Hindlimb muscle (tissue), 1 donor: ENCODE measurements around the gene AUNIP. TPM values are rescaled to one million over a fixed set of nuclear protein-coding genes. Genes with fewer than 3 reads are reported as not detected.

Experiments
- DNase-seq: peaks from one replicate; pipeline ENCODE4 v3.0.0-alpha.2; 2013
- polyA plus RNA-seq: library from polyadenylated mRNA; unstranded; fragments of 120-200 nt; gene quantifications from one replicate; pipeline ENCODE4 v1.2.1, GENCODE V29; 2013; ENCODE audit not compliant: insufficient read length

AUNIP gene
- polyA plus RNA-seq, 1 donor, result 0.92 TPM

GRCh38 chr1:25888426-25888987 lies 29.2 kb upstream of the AUNIP start:
- no peak for DNase-seq

- DNase-seq, result no peak
Observed at GRCh38 chr1:25885602-25886001, 26.3 kb upstream of the AUNIP start.

- DNase-seq, result no peak
Observed at GRCh38 chr1:25881266-25881665, 22.0 kb upstream of the AUNIP start.

GRCh38 chr1:25880518-25880917 lies 21.3 kb upstream of the AUNIP start:
- no peak for DNase-seq

GRCh38 chr1:25879675-25880074 lies 20.4 kb upstream of the AUNIP start:
- no peak for DNase-seq

DNA sequence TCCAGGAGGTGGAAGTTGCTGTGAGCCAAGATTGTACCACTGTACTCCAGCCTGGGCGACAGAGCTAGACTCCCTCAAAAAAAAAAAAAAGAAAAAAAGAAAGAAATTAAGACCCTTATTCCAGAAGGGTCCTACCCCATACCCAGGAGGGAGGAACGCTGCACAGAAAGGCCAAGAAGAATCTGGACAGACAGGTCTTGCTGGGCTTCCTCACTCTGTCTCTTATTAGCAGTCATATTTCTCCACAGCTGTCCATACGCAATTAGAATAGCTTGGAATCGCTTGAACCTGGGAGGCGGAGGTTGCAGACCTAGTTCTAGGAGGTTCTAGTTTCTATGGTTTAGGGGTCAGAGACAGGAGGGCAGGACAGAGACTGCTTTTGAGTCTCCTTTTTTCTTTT lies 19.4 kb upstream of the AUNIP start:
- no peak for DNase-seq

- no peak for DNase-seq
Observed at GRCh38 chr1:25877155-25877554, 17.9 kb upstream of the AUNIP start.

DNA sequence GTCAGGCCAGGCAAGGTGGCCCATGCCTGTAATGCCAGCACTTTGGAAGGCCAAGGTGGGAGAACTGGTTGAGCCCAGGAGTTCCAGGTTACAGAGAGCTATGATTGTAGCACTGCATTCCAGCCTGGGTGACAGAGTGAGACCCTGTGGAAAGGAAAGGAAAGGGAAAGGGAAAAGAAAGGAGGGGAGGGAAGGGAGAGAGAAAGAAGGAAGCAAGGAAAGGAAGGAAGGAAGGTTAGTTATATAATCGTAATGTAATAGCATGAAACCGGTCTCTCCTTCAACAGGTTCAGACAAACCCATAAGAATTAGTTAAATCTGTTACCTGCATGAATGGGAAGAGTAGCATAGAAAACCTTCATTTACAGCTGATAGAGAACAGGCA lies 17.4 kb upstream of the AUNIP start:
- DNase-seq, result no peak

GRCh38 chr1:25875856-25876692 lies 16.8 kb upstream of the AUNIP start:
- no peak for DNase-seq

DNA sequence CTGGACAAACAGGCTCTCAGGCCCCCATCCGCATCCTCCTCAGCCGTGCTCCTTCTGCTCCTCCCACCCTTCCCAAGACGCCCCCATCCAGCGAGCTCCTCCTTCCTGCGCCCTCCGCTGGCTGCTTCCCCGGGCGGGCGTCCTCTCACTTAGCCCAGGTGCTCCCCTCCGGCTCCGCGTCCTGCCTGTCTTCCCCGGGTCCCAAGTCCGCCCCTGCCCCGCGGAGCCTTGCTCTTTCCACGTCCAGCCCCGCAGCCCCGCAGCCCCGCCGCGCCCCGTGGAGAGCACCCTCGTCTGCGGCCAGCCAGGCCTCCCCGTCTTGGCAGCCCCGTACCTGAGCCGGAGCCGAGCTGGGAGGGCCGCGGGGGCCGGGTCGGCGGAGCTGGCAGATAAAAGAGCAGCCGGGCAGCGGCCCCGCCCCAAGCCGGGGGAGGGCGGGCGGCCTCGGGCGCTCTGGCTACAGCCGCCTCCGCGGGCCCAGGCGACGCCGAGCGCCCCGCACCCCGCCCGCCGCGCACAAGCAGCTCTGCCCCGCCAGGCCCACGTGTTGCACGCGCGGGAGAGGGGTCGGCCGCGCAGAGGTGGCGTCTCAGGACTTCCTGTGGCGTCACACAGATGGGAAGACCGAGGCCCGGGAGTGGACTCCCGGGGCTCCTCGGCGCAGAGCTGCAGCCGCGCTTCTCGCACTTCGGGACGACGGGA lies 16.0 kb upstream of the AUNIP start, which contains the start of gene PAQR7:
TSS of gene PAQR7 (minus strand) at position 555 of the 702 bp plus-strand sequence. CDS start 11,869 bp downstream, outside the sequence.
- peak; percentile 86 for DNase-seq

DNA sequence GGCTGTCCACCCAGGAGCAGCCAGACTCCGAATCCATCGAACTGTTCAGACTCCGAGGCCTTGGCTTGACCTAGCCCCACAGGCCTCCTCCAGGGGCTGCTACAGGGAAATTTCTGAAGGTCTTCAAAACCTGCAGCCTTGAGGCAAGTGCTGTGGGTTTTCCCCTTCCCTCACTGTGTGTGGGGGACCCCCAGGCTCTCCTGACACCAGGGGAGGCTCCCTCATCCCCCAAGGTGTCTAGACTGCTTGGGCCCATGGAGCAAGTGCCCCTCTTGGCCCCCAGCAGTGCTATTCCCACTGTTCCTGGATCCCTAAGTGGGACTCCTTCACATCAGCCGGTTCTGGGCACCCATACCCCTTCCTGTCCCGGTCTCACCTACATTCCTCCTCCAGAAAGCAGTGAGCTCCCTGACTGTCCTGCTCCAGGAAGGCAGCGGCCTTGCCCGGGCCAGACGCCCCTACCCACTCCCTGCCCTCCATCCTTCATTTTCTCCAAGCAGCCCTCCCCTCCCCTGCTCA lies 15.4 kb upstream of the AUNIP start:
- DNase-seq, result no peak

- no peak for DNase-seq
Observed at GRCh38 chr1:25874209-25874608, 15.0 kb upstream of the AUNIP start.

GRCh38 chr1:25873120-25873519 lies 13.9 kb upstream of the AUNIP start:
- DNase-seq, result no peak

DNA sequence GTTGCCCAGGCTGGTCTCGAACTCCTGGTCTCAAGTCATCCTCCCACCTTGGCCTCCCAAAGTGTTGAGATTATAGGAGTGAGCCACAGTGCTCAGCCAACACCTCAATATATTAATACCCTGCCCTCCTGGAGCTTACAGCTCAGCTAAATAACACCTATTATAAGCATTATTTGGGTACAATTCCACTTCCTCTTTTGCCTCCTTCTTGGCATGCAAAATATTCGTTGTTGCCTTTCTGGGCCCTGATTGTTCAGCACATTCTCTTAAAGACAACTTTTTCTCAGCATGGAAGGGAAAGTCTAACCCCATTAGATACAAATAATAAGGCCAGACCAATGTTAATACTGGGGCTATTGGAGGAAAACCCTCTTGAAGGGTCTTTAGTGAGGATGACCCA lies 13.5 kb upstream of the AUNIP start:
- no peak for DNase-seq

DNA sequence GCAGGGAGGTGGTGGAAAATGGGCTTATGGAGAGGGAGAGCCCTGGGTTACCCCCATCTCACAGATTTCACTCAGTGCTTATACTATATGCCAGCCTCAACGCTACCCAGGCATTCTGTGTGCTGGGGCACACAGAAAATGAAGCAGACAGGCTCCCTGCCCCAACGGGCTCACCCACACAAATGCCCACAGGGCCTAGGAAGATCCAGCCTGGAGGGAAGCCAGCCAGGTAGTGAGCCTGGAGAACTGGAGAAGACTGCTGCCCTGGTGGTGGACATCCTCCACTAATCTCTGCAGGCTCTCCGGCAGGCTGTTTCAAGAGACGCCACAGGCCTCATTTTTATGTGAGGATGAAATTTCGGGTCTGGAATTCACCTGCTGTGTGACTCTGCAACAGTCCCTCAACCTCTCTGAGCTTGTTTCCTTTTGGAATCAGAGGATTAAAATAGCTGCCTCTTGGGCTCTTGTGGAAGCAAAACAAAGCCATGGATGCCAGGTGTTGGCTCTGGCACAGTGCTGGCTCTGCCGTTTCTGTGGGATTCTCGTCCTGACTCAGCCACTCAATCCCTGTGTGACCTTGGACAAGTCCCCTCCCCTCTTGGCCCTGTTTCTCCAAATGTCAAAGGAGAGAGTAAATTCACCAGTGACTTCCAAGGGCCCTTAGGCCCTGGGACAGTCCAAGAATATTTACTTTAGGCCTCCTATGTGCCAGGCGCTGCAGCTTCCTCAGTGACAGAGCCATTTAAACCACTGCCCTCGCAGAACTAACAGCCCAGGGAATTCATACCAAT lies 12.6 kb upstream of the AUNIP start:
- DNase-seq, result no peak

DNA sequence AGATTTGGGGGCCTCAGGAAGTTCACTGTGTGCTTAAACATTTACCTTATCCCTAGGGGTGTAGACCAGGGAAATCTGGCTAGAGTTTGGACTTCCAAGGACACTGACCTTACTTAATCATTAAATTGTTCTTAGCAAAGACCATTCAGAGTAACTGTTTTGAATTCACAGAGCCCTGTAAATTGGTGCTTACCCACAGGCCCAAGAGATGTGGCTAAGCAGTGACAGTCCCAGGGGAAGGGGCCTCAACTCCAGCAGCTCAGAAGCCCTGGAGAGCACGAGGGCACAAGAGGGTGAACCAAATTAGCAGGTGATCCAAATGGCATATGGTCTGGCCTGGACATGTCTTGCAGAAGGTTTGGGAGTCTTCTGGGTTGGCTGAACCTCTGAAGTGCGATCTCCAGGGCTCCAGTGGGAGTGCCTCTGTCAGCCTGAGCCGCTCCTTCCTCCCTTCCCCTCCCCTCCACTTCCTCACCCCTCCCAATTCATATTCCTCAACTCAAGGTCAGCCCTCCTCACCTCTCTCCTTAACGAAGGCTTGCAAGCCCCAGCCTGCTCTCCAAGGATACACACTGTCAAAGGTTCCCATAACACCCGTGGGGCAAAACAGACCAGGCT lies 11.9 kb upstream of the AUNIP start:
- DNase-seq, result no peak

GRCh38 chr1:25870614-25871013 lies 11.4 kb upstream of the AUNIP start:
- DNase-seq, result no peak

DNA sequence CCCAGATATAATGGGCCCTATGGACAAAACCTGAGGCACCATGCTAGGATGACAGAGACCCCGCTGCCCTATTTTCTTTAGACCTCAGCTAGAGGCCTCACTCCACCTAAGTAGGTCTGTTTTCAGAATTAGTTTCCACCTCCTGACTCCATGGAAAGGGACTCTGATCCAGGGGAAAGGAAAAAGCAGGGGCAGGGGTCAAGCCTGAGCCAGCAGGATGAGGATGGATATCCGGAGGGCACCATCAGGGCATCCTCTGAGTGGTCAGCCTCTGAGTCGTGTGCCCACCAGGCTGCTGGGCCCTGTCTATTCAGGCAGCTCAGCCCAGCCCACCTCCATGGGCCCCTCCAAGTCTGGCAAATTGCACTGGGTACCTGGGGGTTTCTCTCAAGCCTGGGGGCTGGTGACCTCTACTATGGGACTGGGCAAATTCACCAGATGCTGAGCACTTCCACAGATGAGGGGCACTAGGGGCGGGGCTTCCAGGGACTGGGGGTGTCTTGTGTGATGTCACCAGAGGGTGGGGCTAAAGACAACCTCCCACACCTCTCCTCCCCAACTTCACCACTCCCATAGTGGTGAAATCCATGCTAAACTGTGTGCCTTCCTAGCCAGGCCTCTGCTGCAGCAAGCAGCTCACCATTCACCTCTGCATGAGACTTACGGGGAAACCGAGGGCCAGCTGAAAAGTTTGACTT lies 10.8 kb upstream of the AUNIP start:
- DNase-seq, result no peak

DNA sequence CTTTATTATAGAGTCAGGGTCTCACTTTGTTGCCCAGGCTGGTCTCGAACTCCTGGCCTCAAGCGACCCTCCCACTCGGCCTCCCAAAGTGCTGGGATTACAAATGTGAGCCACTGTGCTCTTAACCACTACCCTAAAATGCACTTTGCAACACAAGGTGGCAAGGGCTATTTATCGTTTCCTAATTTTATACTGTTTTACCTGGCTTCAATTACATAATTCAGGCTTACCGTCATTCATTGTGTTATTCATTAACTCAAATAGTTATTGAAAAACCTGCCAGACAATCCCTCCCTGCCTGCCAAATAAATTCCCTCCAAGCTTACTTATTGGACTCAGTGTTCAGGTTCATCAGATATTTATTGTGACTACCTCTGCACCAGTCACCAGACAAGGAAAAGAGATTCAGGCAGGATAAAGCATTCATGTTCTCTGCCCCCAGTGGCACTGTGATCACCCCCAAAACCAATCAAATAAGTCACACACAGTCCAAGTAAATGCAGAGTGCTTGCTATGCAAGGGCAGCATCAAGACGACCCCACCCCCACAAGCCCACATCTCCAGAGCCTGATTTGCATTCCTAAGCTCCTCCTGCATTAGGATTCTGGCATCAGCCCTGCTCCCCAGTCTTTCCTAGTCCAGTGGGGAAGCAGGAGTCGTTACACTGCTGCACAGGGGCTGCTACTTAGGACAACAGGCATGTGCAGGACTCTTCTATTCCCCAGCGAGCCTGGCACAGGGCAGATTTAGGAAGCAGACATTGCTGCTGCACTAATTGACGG lies 8.1 kb upstream of the AUNIP start:
- no peak for DNase-seq

DNA sequence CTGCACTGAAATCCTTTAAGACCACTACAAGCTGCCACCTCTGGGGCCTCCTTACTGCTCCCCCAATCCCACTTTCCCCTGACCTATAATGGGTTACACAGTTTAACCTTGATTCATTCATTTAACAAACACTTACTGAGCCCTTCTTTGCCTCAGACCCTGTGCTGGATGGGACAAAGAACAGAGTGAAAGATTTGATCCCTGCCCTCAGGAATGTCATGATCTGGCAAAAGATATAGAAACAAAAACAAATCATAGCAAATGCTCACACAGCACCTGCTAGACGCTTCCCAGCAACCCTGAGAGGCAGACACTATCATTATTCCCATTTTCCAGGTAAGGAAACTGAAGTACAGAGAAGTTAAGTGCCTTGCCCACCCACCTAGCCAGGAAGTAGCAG lies 7.0 kb upstream of the AUNIP start:
- no peak for DNase-seq

DNA sequence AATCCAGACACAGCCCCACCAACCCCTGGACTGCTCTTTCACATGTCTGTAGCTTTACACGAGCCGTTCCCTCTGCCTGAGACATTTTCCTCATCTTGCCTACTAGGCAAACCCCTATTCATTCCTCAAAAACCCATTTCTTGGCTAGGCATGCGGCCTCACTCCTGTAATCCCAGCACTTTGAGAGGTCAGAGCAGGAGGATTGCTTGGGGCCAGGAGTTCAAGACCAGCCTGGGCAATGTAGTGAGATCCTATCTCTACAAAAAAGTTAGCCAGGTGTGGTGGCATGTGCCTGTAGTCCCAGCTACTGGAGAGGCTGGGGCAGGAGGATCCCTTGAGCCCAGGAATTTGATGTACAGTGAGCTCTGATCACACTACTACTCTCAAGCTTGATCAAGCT lies 5.2 kb upstream of the AUNIP start:
- DNase-seq, result no peak
